Muscle of back (tissue), 13 donors: ENCODE measurements around the gene BCKDHA. TPM values are rescaled to one million over a fixed set of nuclear protein-coding genes. Genes with fewer than 3 reads are reported as not detected.
A peak's percentile ranks its signal among the peaks of the same experiment; 100 is the strongest.

ENCODE experiments used
- DNase-seq, 3 donors: peaks; one replicate each; pipeline versions ENCODE4 v3.0.0 to v3.0.0-alpha.2; 2013
- long read RNA-seq, 9 donors: transcript quantifications; one replicate each; lab custom pipeline, GENCODE V29; 2026
- polyA plus RNA-seq, 10 donors: library from polyadenylated mRNA; unstranded; fragments of 120-200 nt; gene quantifications; one replicate each; pipeline ENCODE4 v1.2.1, GENCODE V29; 2013; ENCODE audit not compliant: insufficient read length in 10 of 10

BCKDHA gene
- 10 to 100 TPM; 15.1 to 32.4 (median 27.3) TPM for polyA plus RNA-seq
- long read RNA-seq, donor 1, transcript BCKDHA-201 (9 exons, 2,103 nt), result major isoform, 9 of 9 reads
- long read RNA-seq, donor 1, partial matches to known transcripts, result 0 of 9 reads
- long read RNA-seq, donor 1, other reads (novel, unspliced or antisense), result 0 of 9 reads
- long read RNA-seq, donor 2, transcript BCKDHA-201 (9 exons, 2,103 nt), result major isoform, 8 of 8 reads
- long read RNA-seq, donor 2, partial matches to known transcripts, result 0 of 8 reads
- long read RNA-seq, donor 2, other reads (novel, unspliced or antisense), result 0 of 8 reads
- long read RNA-seq, donor 3, result 0 reads
- long read RNA-seq, donor 4, transcript BCKDHA-201 (9 exons, 2,103 nt), result major isoform, 6 of 6 reads
- long read RNA-seq, donor 4, partial matches to known transcripts, result 0 of 6 reads
- long read RNA-seq, donor 4, other reads (novel, unspliced or antisense), result 0 of 6 reads
- long read RNA-seq, donor 5, transcript BCKDHA-201 (9 exons, 2,103 nt), result major isoform, 25 of 31 reads
- long read RNA-seq, donor 5, partial matches to known transcripts, result 6 of 31 reads
- long read RNA-seq, donor 5, other reads (novel, unspliced or antisense), result 0 of 31 reads
- long read RNA-seq, donor 6, transcript BCKDHA-201 (9 exons, 2,103 nt), result major isoform, 13 of 13 reads
- long read RNA-seq, donor 6, partial matches to known transcripts, result 0 of 13 reads
- long read RNA-seq, donor 6, other reads (novel, unspliced or antisense), result 0 of 13 reads
- long read RNA-seq, donor 7, transcript BCKDHA-201 (9 exons, 2,103 nt), result major isoform, 9 of 9 reads
- long read RNA-seq, donor 7, partial matches to known transcripts, result 0 of 9 reads
- long read RNA-seq, donor 7, other reads (novel, unspliced or antisense), result 0 of 9 reads
- long read RNA-seq, donor 8, transcript BCKDHA-201 (9 exons, 2,103 nt), result major isoform, 8 of 8 reads
- long read RNA-seq, donor 8, partial matches to known transcripts, result 0 of 8 reads
- long read RNA-seq, donor 8, other reads (novel, unspliced or antisense), result 0 of 8 reads
- long read RNA-seq, donor 9, result 0 reads

DNA sequence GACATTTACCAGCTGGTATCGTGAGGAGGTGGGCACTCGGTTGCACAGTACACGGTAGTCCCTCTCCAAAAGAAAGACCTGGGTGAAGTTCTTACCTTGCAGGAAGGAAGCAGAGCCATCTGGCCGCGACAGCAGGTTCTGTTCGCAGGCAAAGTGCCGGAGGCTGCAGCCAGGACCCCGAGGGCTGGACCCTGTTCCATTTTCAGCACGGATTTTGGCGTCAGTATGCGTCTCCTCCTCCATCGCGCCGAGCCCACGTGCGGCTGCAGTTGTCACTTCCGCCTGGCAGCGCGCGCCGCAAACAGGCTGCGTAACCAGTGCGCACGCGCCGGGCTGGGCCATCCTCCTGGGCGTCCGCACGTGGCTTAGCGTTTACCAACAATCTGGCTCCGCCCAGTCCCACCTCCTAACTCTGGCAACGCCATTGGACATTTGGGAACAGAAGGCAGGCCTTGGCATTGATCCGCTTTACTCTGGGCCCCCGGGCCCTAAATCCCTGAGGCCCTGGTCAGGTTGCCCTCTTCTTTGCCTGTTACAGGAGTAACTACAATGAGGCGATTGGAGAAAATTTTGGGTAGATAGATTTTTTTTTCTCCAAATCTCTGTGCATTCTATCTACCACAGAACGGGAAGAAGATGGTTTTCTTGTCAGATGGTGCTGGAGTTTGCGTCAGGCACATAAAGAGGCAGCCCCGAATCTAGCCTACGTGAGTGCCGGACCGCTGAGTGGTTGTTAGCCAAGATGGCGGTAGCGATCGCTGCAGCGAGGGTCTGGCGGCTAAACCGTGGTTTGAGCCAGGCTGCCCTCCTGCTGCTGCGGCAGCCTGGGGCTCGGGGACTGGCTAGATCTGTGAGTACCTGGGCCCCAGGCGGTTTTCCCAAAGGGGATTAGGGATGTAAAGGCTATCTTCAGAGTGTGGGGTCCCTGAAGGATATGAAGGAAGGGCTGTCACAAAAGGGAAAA, at the start of gene BCKDHA, which contains the start of gene EXOSC5:
Gene BCKDHA (plus strand): TSS at position 733 of the 964 bp plus-strand sequence. CDS start 10 bp downstream, at position 743.
Gene EXOSC5 (minus strand): TSS at position 274 of the 964 bp plus-strand sequence. CDS start 31 bp downstream, at position 243.
- peak; percentile 100 for DNase-seq

- no peak for DNase-seq
Observed at GRCh38 chr19:41350735-41351338, 46.8 kb upstream of the BCKDHA start.

GRCh38 chr19:41351339-41352245, 46.0 kb upstream of the BCKDHA start:
- peak in 1 of 3 donors; percentile 71 for DNase-seq

DNA sequence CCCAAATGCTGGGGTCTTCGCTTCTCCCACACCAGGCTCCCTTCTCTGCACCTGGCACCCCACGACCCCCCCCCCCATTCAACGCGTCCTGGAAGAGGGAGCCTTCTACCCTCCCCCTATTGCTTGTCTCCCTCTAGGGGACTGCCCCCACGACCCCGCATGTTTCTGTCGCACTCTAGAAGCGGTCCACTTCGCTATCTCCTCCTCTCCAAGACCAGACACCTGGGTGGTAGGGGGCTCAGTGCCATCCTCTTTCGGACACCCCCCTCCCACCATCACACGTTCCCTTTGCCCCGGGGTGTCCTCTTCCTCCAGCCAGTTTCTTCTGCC, 45.4 kb upstream of the BCKDHA start:
- DNase-seq, result no peak

- peak in 1 of 3 donors; percentile 64 for DNase-seq
Observed at GRCh38 chr19:41352609-41353465, 44.8 kb upstream of the BCKDHA start.

DNA sequence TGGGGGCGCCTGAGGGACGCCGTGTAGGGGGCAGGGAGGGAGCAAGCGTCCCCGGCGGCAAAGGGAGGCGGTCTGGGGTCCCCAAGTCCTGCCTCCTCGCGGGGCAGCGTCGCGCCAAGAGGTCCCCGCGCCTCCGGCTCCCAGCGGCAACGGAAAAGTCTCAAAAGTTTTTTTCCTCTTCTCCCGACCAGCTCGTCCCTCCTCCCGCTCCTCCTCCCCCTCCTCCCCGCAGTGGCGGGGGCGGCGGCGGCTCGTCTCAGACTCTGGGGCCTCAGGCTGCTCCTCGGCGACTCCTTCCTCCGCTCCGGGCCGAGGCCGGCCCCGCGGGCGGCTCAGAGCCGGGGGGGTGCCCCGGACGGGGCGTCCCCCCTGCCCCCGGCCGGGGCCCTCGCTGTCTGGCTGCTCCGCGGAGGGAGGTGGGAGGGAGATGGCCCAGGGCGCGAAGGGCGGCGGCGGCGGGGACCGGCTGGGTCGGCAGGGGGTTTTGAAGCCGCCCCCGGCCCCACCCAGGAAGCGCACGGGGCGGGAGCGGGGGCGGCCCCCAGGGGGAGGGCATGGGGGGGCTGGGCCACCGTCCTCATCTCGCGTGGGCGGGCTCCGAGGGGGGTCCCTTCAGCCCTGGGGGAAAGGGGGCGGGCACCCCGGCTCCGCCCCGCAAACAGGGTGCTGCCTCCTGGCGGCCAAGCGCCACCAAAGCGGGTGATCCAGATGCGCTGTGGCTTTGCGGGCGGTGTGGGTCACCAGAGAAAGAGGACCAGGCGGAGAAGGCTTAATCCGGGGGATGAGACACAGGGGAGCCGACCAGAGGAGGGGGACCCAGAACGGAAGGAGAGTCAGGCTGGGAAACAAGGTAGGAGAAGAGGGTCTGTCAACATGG, 43.9 kb upstream of the BCKDHA start, which contains the start of gene TGFB1:
Gene TGFB1 (minus strand): TSS at position 457 of the 877 bp plus-strand sequence. CDS start 878 bp downstream, outside the sequence.
- peak; percentile 83 to 87 (median 83) for DNase-seq

- DNase-seq, result no peak
Observed at GRCh38 chr19:41354343-41354953, 43.2 kb upstream of the BCKDHA start.

- DNase-seq, result no peak
Observed at GRCh38 chr19:41355035-41355434, 42.6 kb upstream of the BCKDHA start.

DNA sequence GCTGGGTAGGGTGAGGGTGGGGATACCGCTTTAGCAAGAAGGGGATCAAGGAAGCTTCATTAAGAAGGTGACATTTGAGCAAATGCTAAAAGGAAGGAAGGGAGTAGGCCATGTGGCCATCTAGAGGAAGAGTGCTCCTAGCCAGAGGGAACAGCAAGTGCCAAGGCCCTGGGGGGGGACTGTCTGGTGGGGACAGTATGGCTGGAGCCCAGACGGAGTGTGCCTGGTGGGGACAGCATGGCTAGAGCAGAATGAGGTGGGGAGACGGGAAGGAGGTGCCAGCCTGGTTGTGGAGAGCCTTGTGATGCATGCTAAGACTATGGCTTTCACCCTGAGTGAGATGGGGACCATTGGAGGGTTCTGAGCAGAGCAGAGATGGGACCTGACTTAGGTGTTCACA, 41.8 kb upstream of the BCKDHA start:
- DNase-seq, result no peak

DNA sequence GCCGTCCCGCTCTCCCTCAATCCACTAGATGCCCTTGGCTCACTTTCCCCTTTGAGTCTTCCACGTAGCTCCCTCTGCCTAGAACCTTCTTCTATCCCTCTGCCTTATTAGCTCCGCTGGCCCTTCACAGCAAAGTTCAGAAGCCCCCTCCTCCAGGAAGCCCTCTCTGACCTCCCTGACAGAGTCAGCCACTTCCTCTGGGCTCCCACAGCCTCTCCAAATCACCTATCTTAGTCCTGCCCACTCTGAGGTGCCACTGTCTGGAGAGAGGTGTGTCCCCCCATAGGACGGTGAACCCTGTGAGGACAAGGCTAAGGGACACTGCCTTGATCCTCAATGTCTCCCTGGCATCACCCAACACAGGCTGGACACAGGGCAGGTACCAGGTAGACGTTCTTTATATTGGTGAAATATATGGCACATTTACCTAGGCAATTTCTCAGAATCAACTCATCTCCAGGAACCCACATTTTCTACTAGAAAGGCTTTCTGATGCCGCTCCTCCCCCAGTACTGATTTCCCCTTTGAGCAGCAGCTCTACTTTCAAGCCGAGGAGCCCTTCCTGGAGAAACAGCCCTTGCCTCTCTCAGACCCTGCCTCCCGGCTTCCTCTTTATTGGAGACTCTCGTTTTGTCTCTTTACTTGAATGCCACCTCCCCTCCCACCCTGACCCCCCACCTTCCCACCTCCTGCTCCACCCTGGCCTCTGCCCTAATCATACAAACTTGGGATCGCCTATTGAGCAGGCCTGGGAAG, 40.5 kb upstream of the BCKDHA start:
- DNase-seq, result no peak

GRCh38 chr19:41357746-41358145, 39.9 kb upstream of the BCKDHA start:
- DNase-seq, result no peak

DNA sequence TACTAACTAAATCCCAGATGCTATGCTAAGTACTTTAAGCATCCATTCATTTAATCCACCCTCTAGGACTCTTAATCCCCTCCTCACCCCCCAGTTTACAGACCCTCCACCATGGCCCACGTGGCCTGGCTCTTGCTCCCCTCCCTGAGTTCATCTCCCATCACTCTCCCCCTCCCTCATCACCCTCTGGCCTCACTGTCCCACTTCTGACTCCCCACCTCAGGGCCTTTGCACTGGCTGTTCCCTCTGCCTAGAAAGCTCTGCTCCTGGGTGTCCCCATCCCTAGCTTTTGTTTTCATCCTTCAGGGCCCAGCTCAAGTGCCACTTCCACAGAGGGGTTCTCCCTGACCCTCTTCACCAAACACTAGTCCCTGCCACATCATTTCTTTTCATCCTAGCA, 37.9 kb upstream of the BCKDHA start:
- no peak for DNase-seq

- no peak for DNase-seq
Observed at GRCh38 chr19:41362143-41362847, 35.3 kb upstream of the BCKDHA start.

- DNase-seq, result no peak
Observed at GRCh38 chr19:41363371-41363752, 34.3 kb upstream of the BCKDHA start.

- DNase-seq, result peak; percentile 99 to 100 (median 99)
Observed at GRCh38 chr19:41363753-41364523, 33.7 kb upstream of the BCKDHA start, which contains the start of gene B9D2. B9D2 (minus strand) TSS chr19:41364149; CDS start chr19:41363519, 630 bp downstream.
